OCI-LY7 (cell line): ENCODE results near the gene C18orf54. TPM values are rescaled to one million over a fixed set of nuclear protein-coding genes. Genes with fewer than 3 reads are reported as not detected.

ENCODE experiments used
- BruUV-seq: library from RNA; stranded (reverse); fragments of 400-500 nt; replicated peaks from 2 replicates; lab custom pipeline; 2021; lab: Mats Ljungman, UMichigan
- CTCF ChIA-PET: fragments of 300-600 bp; sonication (Branson Sonifier 250); formaldehyde crosslinking; loops from one replicate; lab custom pipeline; 2022; ENCODE audit warnings: antibody characterized with exemption; ENCODE audit not compliant: unreplicated experiment; lab: Charles Lee
- POLR2A ChIA-PET: fragments of 300-600 bp; sonication (Branson Sonifier 250); formaldehyde crosslinking; loops from one replicate; lab custom pipeline; 2022; ENCODE audit warnings: antibody characterized with exemption; lab: Charles Lee
- DNase-seq: peaks from one replicate; pipeline ENCODE4 v3.0.0-alpha.2; 2015; ENCODE audit warnings: low spot score
- H2AFZ ChIP-seq: fragments of 200-600 bp; sonication (generic), shearing (Covaris generic); 2 replicates; pipeline ENCODE4 v1.6.1; 2014; ENCODE audit warnings: mild to moderate bottlenecking, antibody characterized with exemption, low read length, moderate library complexity
- H3K27ac ChIP-seq: fragments of 200-600 bp; sonication (generic); 2 replicates; pipeline ENCODE4 v1.5.1; 2014; ENCODE audit warnings: mixed run types, low read depth, mild to moderate bottlenecking, moderate library complexity, low read length, inconsistent platforms; ENCODE audit not compliant: poor library complexity, severe bottlenecking
- H3K36me3 ChIP-seq: fragments of 200-600 bp; sonication (generic); 2 replicates; pipeline ENCODE4 v1.6.1; 2014; ENCODE audit warnings: mild to moderate bottlenecking, antibody characterized with exemption, low read length, moderate library complexity, mixed read lengths; ENCODE audit not compliant: insufficient read depth
- H3K4me1 ChIP-seq: fragments of 200-600 bp; sonication (generic); 2 replicates; pipeline ENCODE4 v1.5.1; 2014; ENCODE audit warnings: mild to moderate bottlenecking, low read length; ENCODE audit not compliant: insufficient read depth, poor library complexity, severe bottlenecking
- H3K4me2 ChIP-seq: fragments of 200-600 bp; sonication (generic); 2 replicates; pipeline ENCODE4 v1.6.1; 2014; ENCODE audit warnings: mild to moderate bottlenecking, low read length
- H3K4me3 ChIP-seq: fragments of 200-600 bp; sonication (generic); 2 replicates; pipeline ENCODE4 v1.5.1; 2014; ENCODE audit warnings: mild to moderate bottlenecking, low read depth, low read length; ENCODE audit not compliant: poor library complexity, severe bottlenecking
- H3K79me2 ChIP-seq: fragments of 200-600 bp; sonication (generic); 2 replicates; pipeline ENCODE4 v1.6.1; 2016; ENCODE audit warnings: low read depth, mild to moderate bottlenecking, low read length, moderate library complexity, mixed read lengths; ENCODE audit not compliant: insufficient read depth
- H3K9me2 ChIP-seq: fragments of 200-600 bp; sonication (generic); 2 replicates; pipeline ENCODE4 v1.6.1; 2016; ENCODE audit warnings: mild to moderate bottlenecking, low read length, mixed read lengths; ENCODE audit not compliant: insufficient read depth
- H3K9me3 ChIP-seq: fragments of 200-600 bp; sonication (generic); 2 replicates; pipeline ENCODE4 v1.6.1; 2014; ENCODE audit warnings: mild to moderate bottlenecking, mixed run types, low read length, mixed read lengths
- H4K20me1 ChIP-seq: fragments of 200-600 bp; sonication (generic); 2 replicates; pipeline ENCODE4 v1.6.1; 2014; ENCODE audit warnings: mild to moderate bottlenecking, antibody characterized with exemption, low read length, moderate library complexity, mixed read lengths; ENCODE audit not compliant: insufficient read depth
- CTCF ChIP-seq: fragments of 200-600 bp; sonication (generic); conservative IDR thresholded peaks from 2 replicates; pipeline ENCODE4 v1.5.1; 2014; ENCODE audit warnings: mild to moderate bottlenecking, antibody characterized with exemption, low read length, moderate library complexity, mixed read lengths
- EZH2phosphoT487 ChIP-seq: fragments of 200-600 bp; sonication (generic); IDR thresholded peaks from 2 replicates; pipeline ENCODE4 v1.6.1; 2018; ENCODE audit warnings: low read depth, borderline replicate concordance, mild to moderate bottlenecking, mixed run types, antibody characterized with exemption, low read length, moderate library complexity, mixed read lengths
- intact Hi-C: fragments of 100-400 bp; cut with micrococcal nuclease; formaldehyde crosslinking; loops from one replicate; pipeline ENCODE4 v1.10.0; 2022; ENCODE audit not compliant: unreplicated experiment
- total RNA-seq, 2 experiments: library from RNA; depleted of rRNA in 1 of 2; stranded (reverse); fragments of >200 nt in 1 of 2; shearing (Covaris generic) in 1 of 2; gene quantifications; 2 replicates each; pipeline ENCODE4 v1.2.3, GENCODE V29; 2014 to 2022

Gene C18orf54
- total RNA-seq, 2 experiments from 2014 or later = 4.9 to 14.1 TPM

- DNase-seq = no peak
- Histone ChIP-seq H3K4me3 (no peak overlapping the region), H3K79me2 (no peaks in the 10 kb centered on the region), H3K4me2 (no peak overlapping the region), H3K27ac (no peak overlapping the region), H3K36me3 (no peaks in the 10 kb centered on the region), H3K4me1 (no peaks in the 10 kb centered on the region), H4K20me1 (no peaks in the 10 kb centered on the region), H3K9me3 (no peaks in the 10 kb centered on the region), H2AFZ (no peak overlapping the region), H3K9me2 (no peaks in the 10 kb centered on the region)
- TF ChIP-seq CTCF = no peak
- no peak for TF ChIP-seq EZH2phosphoT487
- BruUV-seq = no TSS peak
- CTCF ChIA-PET = no interaction called here
- intact Hi-C loops = loop anchor here (10.0 kb wide), 1 partner anchor 1234 kb away; the partner anchor contains the start of gene TCF4
- POLR2A ChIA-PET = interaction anchor here (0.6 kb wide), 2 partner anchors 42 to 470 kb away, joined by 3 to 5 read pairs; no protein-coding TSS in a partner anchor
Observed at GRCh38 chr18:54351186-54351585, 6.5 kb upstream of the C18orf54 start.

- TF ChIP-seq EZH2phosphoT487 = no peak
- no peak for TF ChIP-seq CTCF
- Histone ChIP-seq H3K9me2 (no peaks in the 10 kb centered on the region), H3K4me2 (peak overlapping the region; percentile 98), H3K9me3 (no peaks in the 10 kb centered on the region), H3K4me3 (peak overlapping the region; percentile 88), H2AFZ (peak overlapping the region; percentile 98), H3K4me1 (peaks cover 21% of the 10 kb centered on the region), H3K36me3 (peaks cover 16% of the 10 kb centered on the region; the same call in 1 of the 2 replicates), H3K27ac (peak overlapping the region; percentile 82), H4K20me1 (peaks cover 6% of the 10 kb centered on the region; the same call in 1 of the 2 replicates), H3K79me2 (peaks cover 19% of the 10 kb centered on the region)
- ChIA-PET CTCF (no interaction called here), POLR2A (interaction anchor here (0.6 to 2.5 kb wide), 6 partner anchors 10 to 230 kb away, joined by 3 to 10 read pairs (median 4); partner anchors contain the start of gene POLI)
- peak; percentile 16 for DNase-seq
- intact Hi-C loops = loop anchor here (2.0 to 10.0 kb wide), 2 partner anchors 88 to 1228 kb away; partner anchors contain the start of genes POLI and TCF4
- TSS peak; percentile 64 for BruUV-seq
Observed at GRCh38 chr18:54357082-54357659, 535 bp upstream of the C18orf54 start.
